SH-SY5Y (cell line): ENCODE results near the gene XKR7.

Experiments
- GATA2 ChIP-seq: IDR thresholded peaks from 2 replicates; pipeline ENCODE4 v1.6.1; 2011; ENCODE audit warnings: mild to moderate bottlenecking, low read depth, low read length
- GATA3 ChIP-seq: IDR thresholded peaks from 2 replicates; pipeline ENCODE4 v1.6.1; 2011; ENCODE audit warnings: low read depth, mild to moderate bottlenecking, low read length, moderate library complexity

GRCh38 chr20:31951530-31952453 is 16.2 kb upstream of the XKR7 start, which contains the start of gene PDRG1:
- TF ChIP-seq GATA2: no peak
- TF ChIP-seq GATA3: no peak
